ENCODE data around the gene DZANK1.
"Not testable (repeated sequence)": the region's sequence is repeated elsewhere in the genome, so short reads cannot be mapped to it uniquely, and the experiment has no call there.

The DZANK1 gene

DNA sequence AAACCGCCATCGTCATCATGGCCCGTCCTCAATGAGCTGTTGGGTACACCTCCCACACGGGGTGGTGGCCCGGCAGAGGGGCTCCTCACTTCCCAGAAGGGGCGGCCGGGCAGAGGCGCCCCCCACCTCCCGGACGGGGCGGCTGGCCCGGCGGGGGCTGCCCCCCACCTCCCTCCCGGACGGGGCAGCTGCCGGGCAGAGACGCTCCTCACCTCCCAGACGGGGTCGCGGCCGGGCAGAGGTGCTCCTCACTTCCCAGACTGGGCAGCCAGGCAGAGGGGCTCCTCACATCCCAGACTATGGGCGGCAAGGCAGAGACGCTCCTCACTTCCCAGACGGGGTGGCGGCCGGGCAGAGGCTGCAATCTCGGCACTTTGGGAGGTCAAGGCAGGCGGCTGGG lies 91.3 kb downstream of the DZANK1 start:
- DNase-seq, result not testable (repeated sequence)

DNA sequence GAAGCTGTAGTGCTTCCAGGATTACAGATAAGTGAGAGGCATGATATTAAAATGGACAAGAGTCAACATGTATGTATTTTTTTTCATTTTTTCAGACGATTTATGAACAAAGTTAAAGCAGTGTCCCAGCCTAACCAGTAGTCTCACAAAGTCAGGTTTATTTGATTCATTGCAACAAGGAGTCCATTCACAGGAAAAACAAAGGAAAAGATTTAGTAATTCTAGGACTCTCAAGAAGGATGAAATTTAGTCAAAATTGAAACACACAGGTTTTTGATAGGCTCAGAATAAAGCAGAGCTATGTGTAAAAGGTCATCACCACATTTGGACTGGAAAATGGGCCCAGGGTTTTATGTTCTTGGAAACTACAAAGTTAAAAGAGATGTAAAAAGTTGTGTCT lies 94.5 kb downstream of the DZANK1 start:
- DNase-seq, result no peak

DNA sequence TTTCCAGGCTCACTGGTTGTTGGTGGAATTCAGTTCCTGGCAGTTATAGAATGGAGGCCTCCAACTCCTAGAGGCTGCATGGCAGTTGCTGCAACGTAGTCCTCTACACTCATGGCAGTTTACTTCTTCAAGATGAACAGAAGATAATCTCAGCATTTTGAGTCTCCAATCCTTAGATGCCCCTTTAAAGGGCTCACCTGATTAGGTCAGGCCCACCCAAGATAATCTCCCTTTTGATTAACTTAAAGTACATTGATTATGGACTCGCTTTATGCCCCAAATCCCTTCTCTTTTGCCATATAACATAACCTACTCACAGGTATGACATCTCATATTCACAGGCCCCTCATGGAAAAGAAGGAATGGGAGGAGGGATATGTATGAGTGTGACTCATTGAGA lies 102.1 kb downstream of the DZANK1 start:
- no peak for DNase-seq

DNA sequence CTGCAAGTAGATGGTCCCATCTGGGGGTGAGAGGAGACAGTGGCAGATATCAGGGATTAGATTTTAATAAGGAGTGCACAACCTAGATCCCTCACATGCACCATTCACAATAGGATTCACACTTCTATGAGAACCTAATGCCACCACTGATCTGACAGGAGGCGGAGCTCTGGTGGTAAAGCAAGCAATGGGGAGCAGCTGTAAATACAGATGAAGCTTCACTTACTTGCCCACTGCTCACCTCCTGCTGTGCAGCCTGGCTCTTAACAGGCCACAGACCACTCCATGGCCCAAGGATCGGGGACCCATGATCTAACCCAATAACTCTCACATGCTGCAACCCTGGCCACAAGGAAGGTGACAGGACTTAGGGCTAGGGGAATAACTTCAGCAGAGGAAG lies 103.1 kb downstream of the DZANK1 start:
- DNase-seq, result no peak

DNA sequence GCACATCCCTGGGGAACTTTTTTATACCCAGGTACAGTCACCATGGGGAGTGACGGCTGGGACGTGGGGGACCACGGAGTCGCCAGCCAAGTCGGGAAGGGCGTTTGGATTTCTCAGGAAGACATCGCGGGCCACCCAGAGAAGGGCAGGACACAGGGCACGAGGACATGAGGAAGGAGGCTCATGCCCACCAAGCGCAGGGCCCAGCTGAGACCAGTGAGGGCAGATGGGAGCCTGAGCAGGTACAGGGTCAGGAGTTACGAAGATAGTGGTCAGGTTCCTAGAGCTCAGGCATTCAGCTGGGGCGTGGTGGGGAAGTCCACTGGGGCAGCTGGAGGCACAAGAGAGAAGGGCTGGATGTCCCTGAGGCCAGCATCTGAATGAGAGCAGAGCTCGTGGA lies 103.9 kb downstream of the DZANK1 start:
- DNase-seq, result no peak

DNA sequence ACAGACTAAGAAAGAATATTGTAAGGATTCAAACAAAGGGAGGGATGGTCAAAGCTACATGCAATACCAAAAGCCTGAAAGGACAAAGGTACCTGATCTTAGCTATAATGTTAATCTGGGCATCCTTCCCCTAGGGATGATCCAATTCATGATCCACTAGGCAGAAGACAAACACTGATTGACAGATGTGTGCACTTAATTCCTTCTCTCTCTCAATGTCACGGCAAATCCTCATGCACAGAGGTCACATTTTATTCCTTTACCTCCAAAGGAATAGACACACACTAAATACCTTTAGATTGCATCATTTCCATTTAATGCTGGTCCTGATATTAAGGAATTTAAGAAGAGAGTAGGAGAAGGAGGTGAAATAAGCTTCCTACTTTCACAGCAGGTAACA lies 105.2 kb downstream of the DZANK1 start:
- DNase-seq, result no peak

DNA sequence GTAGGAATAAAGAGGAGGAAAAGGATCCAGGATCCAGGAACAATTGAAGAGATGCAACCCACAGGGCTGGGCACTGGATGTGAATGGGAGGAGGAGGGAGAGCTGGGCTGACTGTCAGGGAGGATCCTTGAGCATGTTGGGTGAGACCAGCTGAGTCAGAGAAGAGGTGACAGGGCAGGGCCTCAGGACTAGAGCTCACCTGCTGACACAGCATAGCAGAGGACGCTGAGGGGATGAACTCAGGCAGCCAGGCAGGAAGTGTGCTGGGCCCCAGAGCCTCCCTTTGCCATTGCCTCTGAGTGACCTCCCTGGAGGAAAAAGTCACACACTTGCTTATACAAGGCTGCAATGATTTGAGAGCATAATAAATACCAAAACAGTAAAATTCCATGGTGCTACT lies 106.2 kb downstream of the DZANK1 start:
- no peak for DNase-seq

DNA sequence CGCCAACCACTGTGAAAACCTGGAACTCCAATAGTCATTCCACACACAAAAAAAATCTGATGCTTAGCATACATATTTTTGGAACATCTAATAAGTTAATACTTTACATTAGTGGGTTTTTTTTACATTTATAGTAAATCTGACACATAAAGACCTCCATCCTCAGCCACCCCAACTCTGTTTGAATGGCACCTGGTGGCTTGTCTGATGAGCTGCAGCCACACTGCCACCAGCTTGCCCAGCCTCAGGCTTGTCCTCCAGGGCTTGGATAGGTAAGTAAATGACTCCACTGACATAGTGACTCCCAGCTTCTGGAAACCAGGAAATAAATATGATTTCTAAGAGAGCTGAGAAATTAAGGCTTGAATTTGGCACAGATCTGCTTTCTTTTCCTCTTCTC lies 107.0 kb downstream of the DZANK1 start:
- no peak for DNase-seq

DNA sequence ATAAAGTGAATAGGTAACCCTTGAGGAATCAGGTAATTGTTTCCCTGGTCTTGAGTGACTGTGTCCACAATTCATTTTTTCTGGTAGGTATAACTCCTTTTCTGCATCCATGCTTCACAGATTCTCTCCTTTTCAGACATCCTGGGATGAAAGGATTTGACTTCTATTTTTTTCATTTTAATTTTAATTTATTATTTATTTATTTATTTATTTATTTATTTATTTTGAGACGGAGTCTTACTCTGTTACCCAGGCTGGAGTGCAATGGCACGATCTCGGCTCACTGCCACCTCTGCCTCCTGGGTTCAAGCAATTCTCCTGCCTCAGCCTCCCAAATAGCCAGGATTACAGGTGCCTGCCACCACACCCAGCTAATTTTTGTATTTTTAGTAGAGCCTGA lies 117.1 kb downstream of the DZANK1 start:
- not testable (repeated sequence) for DNase-seq

Data from NCI-H446 (cell line).